ENCODE measurements around the gene KRT78. TPM values are rescaled to one million over a fixed set of nuclear protein-coding genes. Genes with fewer than 3 reads are reported as not detected.

KRT78 gene
- total RNA-seq, 2 experiments from 2014 or later: not detected

DNA sequence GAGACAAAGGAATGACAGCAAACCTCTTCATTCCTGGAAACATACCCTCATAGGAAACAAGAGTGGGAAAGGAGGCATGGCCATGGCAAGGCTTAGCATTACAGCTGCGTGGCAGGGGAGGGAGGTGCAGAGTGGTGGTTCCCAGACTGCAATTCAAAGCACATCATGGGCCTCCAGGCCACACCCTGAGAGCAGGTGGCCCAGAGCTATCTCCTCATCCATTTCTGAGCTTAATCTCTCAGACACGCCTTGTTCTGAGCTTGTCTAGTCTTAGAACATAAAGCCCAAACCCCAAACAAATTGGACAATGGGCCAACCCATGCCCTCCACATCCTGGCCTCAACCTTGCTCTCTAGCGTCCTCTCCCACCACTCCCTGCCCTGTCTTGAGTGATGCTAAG is 47.0 kb downstream of the KRT78 start:
- H2AFZ ChIP-seq (ENCODE audit: low read length): no peak overlapping the region
- TF ChIP-seq, protein P1, sequence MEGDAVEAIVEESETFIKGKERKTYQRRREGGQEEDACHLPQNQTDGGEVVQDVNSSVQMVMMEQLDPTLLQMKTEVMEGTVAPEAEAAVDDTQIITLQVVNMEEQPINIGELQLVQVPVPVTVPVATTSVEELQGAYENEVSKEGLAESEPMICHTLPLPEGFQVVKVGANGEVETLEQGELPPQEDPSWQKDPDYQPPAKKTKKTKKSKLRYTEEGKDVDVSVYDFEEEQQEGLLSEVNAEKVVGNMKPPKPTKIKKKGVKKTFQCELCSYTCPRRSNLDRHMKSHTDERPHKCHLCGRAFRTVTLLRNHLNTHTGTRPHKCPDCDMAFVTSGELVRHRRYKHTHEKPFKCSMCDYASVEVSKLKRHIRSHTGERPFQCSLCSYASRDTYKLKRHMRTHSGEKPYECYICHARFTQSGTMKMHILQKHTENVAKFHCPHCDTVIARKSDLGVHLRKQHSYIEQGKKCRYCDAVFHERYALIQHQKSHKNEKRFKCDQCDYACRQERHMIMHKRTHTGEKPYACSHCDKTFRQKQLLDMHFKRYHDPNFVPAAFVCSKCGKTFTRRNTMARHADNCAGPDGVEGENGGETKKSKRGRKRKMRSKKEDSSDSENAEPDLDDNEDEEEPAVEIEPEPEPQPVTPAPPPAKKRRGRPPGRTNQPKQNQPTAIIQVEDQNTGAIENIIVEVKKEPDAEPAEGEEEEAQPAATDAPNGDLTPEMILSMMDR (conservative IDR thresholded peaks at IDR 0.05; ENCODE audit: low read length): no peak
- TF ChIP-seq EZH2phosphoT487 (IDR thresholded peaks at IDR 0.05; ENCODE audit: borderline replicate concordance, low read depth, low read length): no peak
- H3K36me3 ChIP-seq (ENCODE audit: insufficient read depth, low read length): no peaks in the 10 kb centered on the region
- H3K4me1 ChIP-seq (ENCODE audit: insufficient read depth, low read length, poor library complexity, severe bottlenecking): no peaks in the 10 kb centered on the region
- no peak overlapping the region for H3K4me2 ChIP-seq (ENCODE audit: low read length)
- H4K20me1 ChIP-seq (ENCODE audit: insufficient read depth, low read length): no peaks in the 10 kb centered on the region
- H3K79me2 ChIP-seq (ENCODE audit: insufficient read depth, low read depth, low read length): no peaks in the 10 kb centered on the region
- intact Hi-C loops (cut with micrococcal nuclease; ENCODE audit: unreplicated experiment): no loop called here
- H3K27ac ChIP-seq (ENCODE audit: low read depth, low read length, poor library complexity, severe bottlenecking): no peak overlapping the region
- ChIA-PET CTCF (ENCODE audit: unreplicated experiment) (interaction anchor here (0.6 kb wide), 1 partner anchor 128 kb away, joined by 3 read pairs; no protein-coding TSS in a partner anchor), POLR2A (interaction anchor here (0.6 kb wide), 1 partner anchor 16 kb away, joined by 3 read pairs; no protein-coding TSS in a partner anchor)
- H3K9me2 ChIP-seq (ENCODE audit: insufficient read depth, low read length): no peaks in the 10 kb centered on the region
- no peak overlapping the region for H3K4me3 ChIP-seq (ENCODE audit: low read depth, low read length, poor library complexity, severe bottlenecking)
- BruUV-seq (replicated peaks): no TSS peak
- no peak for DNase-seq (ENCODE audit: low spot score)
- no peaks in the 10 kb centered on the region for H3K9me3 ChIP-seq (ENCODE audit: low read length)

DNA sequence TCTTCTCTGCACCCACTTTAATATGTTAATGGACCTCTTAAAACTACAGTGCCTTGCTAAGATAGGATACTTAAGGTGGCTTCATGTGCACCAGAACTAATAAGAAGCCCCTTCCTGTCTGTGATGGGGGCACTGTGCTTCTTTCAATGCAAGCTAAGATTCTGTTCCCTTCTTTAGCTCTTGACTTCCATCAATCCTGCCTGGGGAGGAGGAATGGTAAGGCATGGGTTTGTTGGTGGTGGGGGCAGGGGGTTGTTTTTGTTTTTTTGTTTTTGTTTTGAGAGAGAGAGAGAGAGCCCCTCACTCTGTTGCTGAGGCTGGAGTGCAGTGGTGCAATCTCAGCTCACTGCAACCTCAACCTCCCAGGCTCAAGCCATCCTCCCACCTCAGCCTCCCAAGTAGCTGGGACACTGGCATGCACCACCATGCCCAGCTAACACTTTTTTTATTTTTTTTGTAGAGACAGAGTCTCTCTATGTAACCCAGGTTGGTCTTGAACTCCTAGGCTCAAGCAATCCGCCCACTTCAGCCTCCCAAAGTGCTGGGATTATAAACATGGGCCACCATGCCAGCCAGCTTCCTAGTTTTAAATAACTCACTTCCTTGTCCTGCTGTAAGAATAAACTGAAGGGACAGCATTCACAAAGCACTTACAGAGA is 48.4 kb downstream of the KRT78 start:
- DNase-seq (ENCODE audit: low spot score): no peak
- BruUV-seq (replicated peaks): no TSS peak
- ChIA-PET CTCF (ENCODE audit: unreplicated experiment) (no interaction called here), POLR2A (interaction anchor here (0.5 kb wide), 1 partner anchor 238 kb away, joined by 5 read pairs; no protein-coding TSS in a partner anchor)
- Histone ChIP-seq H2AFZ (ENCODE audit: low read length) (no peak overlapping the region), H3K4me3 (ENCODE audit: low read depth, low read length, poor library complexity, severe bottlenecking) (no peak overlapping the region), H3K9me2 (ENCODE audit: insufficient read depth, low read length) (no peaks in the 10 kb centered on the region), H3K36me3 (ENCODE audit: insufficient read depth, low read length) (no peaks in the 10 kb centered on the region), H3K4me1 (ENCODE audit: insufficient read depth, low read length, poor library complexity, severe bottlenecking) (no peaks in the 10 kb centered on the region), H3K9me3 (ENCODE audit: low read length) (no peaks in the 10 kb centered on the region), H3K4me2 (ENCODE audit: low read length) (no peak overlapping the region), H3K27ac (ENCODE audit: low read depth, low read length, poor library complexity, severe bottlenecking) (no peak overlapping the region), H3K79me2 (ENCODE audit: insufficient read depth, low read depth, low read length) (no peaks in the 10 kb centered on the region), H4K20me1 (ENCODE audit: insufficient read depth, low read length) (no peaks in the 10 kb centered on the region)
- intact Hi-C loops (cut with micrococcal nuclease; ENCODE audit: unreplicated experiment): no loop called here
- TF ChIP-seq EZH2phosphoT487 (IDR thresholded peaks at IDR 0.05; ENCODE audit: borderline replicate concordance, low read depth, low read length): no peak
- TF ChIP-seq, protein P1 (conservative IDR thresholded peaks at IDR 0.05; ENCODE audit: low read length): no peak

DNA sequence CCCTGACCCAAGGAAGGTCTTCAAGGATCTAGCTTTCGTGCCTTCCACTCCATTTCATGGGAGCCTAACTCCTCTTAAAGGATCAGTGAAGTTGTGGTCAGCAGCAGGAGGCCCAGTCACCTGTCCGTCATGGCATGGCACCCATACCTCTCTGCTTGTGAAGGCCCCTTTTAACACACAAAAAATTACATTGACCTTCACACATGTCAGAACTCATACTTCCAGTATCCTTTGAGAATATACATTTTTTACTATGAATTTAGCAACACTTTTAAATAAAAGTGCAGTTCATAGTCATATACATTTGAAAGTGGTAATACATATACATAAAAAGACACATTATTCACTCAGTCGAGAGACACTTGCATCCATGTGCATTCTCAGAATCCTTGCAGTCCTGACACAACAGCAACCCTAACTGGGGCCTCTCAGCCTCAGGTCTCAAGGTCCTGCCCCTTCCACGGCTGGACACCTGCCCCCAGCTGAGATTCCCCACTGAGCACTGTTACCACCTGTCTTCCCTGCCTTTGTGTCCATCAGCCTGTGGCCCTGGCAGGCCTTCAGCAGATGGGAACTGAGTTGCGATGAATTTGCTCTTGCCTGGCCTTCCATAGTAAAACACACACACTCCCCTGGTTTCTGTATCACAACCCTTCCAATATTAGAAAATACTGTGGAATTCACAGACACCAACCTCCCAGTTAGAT is 49.1 kb downstream of the KRT78 start:
- Histone ChIP-seq H3K9me3 (ENCODE audit: low read length) (no peaks in the 10 kb centered on the region), H3K4me3 (ENCODE audit: low read depth, low read length, poor library complexity, severe bottlenecking) (no peak overlapping the region), H3K4me1 (ENCODE audit: insufficient read depth, low read length, poor library complexity, severe bottlenecking) (no peaks in the 10 kb centered on the region), H2AFZ (ENCODE audit: low read length) (no peak overlapping the region), H3K27ac (ENCODE audit: low read depth, low read length, poor library complexity, severe bottlenecking) (no peak overlapping the region), H4K20me1 (ENCODE audit: insufficient read depth, low read length) (no peaks in the 10 kb centered on the region), H3K36me3 (ENCODE audit: insufficient read depth, low read length) (no peaks in the 10 kb centered on the region), H3K4me2 (ENCODE audit: low read length) (no peak overlapping the region), H3K79me2 (ENCODE audit: insufficient read depth, low read depth, low read length) (no peaks in the 10 kb centered on the region), H3K9me2 (ENCODE audit: insufficient read depth, low read length) (no peaks in the 10 kb centered on the region)
- DNase-seq (ENCODE audit: low spot score): no peak
- ChIA-PET POLR2A (interaction anchor here (0.5 kb wide), 1 partner anchor 237 kb away, joined by 5 read pairs; no protein-coding TSS in a partner anchor), CTCF (ENCODE audit: unreplicated experiment) (no interaction called here)
- TF ChIP-seq EZH2phosphoT487 (IDR thresholded peaks at IDR 0.05; ENCODE audit: borderline replicate concordance, low read depth, low read length): no peak
- TF ChIP-seq, protein P1 (conservative IDR thresholded peaks at IDR 0.05; ENCODE audit: low read length): no peak
- BruUV-seq (replicated peaks): no TSS peak
- intact Hi-C loops (cut with micrococcal nuclease; ENCODE audit: unreplicated experiment): no loop called here
